ENCODE results near the gene NPIPA2. TPM values are rescaled to one million over a fixed set of nuclear protein-coding genes. Genes with fewer than 3 reads are reported as not detected.
"Not testable (repeated sequence)": the region's sequence is repeated elsewhere in the genome, so short reads cannot be mapped to it uniquely, and the experiment has no call there.

NPIPA2 gene
- total and polyA plus RNA-seq, 4 donors: 0.10 to 0.75 (median 0.20) TPM

DNA sequence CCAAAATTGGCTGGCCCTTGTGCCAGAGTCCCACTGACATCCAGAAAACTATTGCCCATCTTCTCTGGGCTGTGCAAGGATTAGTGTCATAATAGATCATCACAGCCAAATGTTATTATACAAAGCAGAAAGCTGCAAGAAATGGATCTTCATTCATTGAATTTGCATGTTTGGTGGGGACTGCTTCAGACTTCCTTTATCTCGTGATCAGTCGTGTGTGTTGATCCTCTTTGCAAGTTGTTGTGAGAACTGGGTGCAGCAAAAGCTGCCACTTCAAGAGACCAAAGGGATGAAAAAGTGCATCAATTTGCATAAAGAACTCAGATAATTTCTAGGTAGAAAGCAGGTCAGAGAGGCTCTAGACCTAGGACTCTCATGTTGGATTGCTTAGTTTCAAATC, 61.2 kb downstream of the NPIPA2 start:
- H3K4me3 ChIP-seq (ENCODE audit: low read depth in 1 of 3, low read length in 3 of 3); H3K36me3 ChIP-seq (ENCODE audit: control insufficient read depth in 4 of 4, insufficient read depth in 3 of 4, low read depth in 1 of 4, low read length in 3 of 4); H3K4me1 ChIP-seq (ENCODE audit: control insufficient read depth in 4 of 4, insufficient read depth in 4 of 4, low read length in 3 of 4); H3K9me3 ChIP-seq (ENCODE audit: control insufficient read depth in 4 of 4, low read length in 3 of 4); H3K27ac ChIP-seq (ENCODE audit: low read depth in 1 of 2, low read length in 2 of 2); DNase-seq (ENCODE audit: low spot score); H3K9ac ChIP-seq (ENCODE audit: low read depth in 1 of 2, low read length in 2 of 2); H3K27me3 ChIP-seq (ENCODE audit: control insufficient read depth in 4 of 4, insufficient read depth in 4 of 4, low read length in 3 of 4): not testable (repeated sequence)
- WGBS: no CpG with 5 or more reads among the region's 2 CpGs

DNA sequence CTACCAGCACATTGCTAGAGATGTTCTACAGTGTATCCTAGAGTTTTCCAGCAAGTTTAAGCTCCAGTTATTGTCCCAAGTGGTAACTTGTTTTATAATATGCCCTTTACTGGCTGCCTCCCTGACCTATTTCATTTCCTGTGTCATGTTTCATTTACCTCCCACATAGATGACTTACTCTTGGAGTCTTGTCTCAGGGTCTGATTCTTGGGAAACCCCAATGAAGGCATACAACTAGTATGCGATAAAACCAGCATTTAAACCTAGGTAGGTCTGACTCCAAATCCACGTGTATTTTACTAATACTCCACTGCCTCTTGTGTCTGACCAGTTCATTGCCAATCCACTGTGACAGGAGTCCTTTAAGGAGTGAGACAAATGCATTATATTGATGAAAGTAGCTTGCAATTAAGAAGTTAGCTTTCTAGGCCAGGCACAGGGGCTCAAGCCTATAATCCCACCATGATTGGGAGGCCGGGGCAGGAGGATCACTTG, 64.9 kb downstream of the NPIPA2 start:
- not testable (repeated sequence) for H3K9me3 ChIP-seq (ENCODE audit: control insufficient read depth in 4 of 4, low read length in 3 of 4); H3K27ac ChIP-seq (ENCODE audit: low read depth in 1 of 2, low read length in 2 of 2); H3K36me3 ChIP-seq (ENCODE audit: control insufficient read depth in 4 of 4, insufficient read depth in 3 of 4, low read depth in 1 of 4, low read length in 3 of 4); H3K27me3 ChIP-seq (ENCODE audit: control insufficient read depth in 4 of 4, insufficient read depth in 4 of 4, low read length in 3 of 4); DNase-seq (ENCODE audit: low spot score); H3K4me1 ChIP-seq (ENCODE audit: control insufficient read depth in 4 of 4, insufficient read depth in 4 of 4, low read length in 3 of 4); H3K9ac ChIP-seq (ENCODE audit: low read depth in 1 of 2, low read length in 2 of 2); H3K4me3 ChIP-seq (ENCODE audit: low read depth in 1 of 3, low read length in 3 of 3)
- WGBS: 87% methylated on average over 3 of the region's 3 CpGs

DNA sequence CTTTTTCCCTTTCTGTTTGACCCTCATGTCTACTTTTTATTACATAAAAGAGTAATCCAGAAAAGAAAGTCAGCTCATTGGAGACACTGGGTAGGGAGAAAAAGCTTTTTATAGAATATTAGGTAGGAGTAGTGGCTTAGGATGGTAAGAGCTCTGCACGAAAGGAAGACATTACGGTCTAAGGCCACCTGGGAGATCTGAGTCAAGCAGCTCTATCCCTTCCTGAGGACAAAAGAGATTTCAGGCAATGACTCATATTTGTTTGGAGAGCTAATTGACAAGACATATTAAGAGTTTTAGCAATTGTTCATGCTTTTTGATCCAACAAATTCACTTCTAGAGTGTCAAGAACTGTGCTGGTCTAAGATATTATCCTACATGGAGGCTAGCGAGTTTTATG, 71.6 kb downstream of the NPIPA2 start:
- H3K36me3 ChIP-seq (ENCODE audit: control insufficient read depth in 4 of 4, insufficient read depth in 3 of 4, low read depth in 1 of 4, low read length in 3 of 4); H3K9ac ChIP-seq (ENCODE audit: low read depth in 1 of 2, low read length in 2 of 2); DNase-seq (ENCODE audit: low spot score); H3K4me1 ChIP-seq (ENCODE audit: control insufficient read depth in 4 of 4, insufficient read depth in 4 of 4, low read length in 3 of 4); H3K27me3 ChIP-seq (ENCODE audit: control insufficient read depth in 4 of 4, insufficient read depth in 4 of 4, low read length in 3 of 4); H3K4me3 ChIP-seq (ENCODE audit: low read depth in 1 of 3, low read length in 3 of 3); H3K9me3 ChIP-seq (ENCODE audit: control insufficient read depth in 4 of 4, low read length in 3 of 4); H3K27ac ChIP-seq (ENCODE audit: low read depth in 1 of 2, low read length in 2 of 2): not testable (repeated sequence)
- WGBS: 96% methylated on average over 1 of the region's 3 CpGs

Other genes starting within 250 kb of the NPIPA2 start
- 10 to 100 TPM in 1 of 2 donors, 1 to 10 TPM in 1; 9.4 to 19.7 TPM for gene PARN, start 112.3 kb upstream of the NPIPA2 start, total RNA-seq
- 1 to 10 TPM; 7.9 to 10.0 TPM for gene PARN, start 112.3 kb upstream of the NPIPA2 start, polyA plus RNA-seq
- gene BFAR, start 109.6 kb upstream of the NPIPA2 start, total RNA-seq: 10 to 100 TPM; 24.1 to 24.7 TPM
- gene BFAR, start 109.6 kb upstream of the NPIPA2 start, polyA plus RNA-seq: 10 to 100 TPM; 13.3 to 16.5 TPM
- gene PLA2G10, start 48.2 kb upstream of the NPIPA2 start, total RNA-seq: not detected
- not detected for gene PLA2G10, start 48.2 kb upstream of the NPIPA2 start, polyA plus RNA-seq
- gene NPIPA3, start 39.1 kb upstream of the NPIPA2 start, total RNA-seq: under 1 TPM; 0.23 to 0.75 TPM
- gene NPIPA3, start 39.1 kb upstream of the NPIPA2 start, polyA plus RNA-seq: under 1 TPM in 1 of 2 donors, not detected in 1; 0.22 TPM
- 10 to 100 TPM; 29.8 to 46.9 TPM for gene NOMO1, start 91.2 kb downstream of the NPIPA2 start, total RNA-seq
- 10 to 100 TPM; 19.8 to 33.5 TPM for gene NOMO1, start 91.2 kb downstream of the NPIPA2 start, polyA plus RNA-seq
- 10 to 100 TPM; 19.8 to 43.4 TPM for gene NPIPA1, start 194.9 kb downstream of the NPIPA2 start, total RNA-seq
- 10 to 100 TPM; 10.3 to 17.6 TPM for gene NPIPA1, start 194.9 kb downstream of the NPIPA2 start, polyA plus RNA-seq
- gene PDXDC1, start 232.5 kb downstream of the NPIPA2 start, total RNA-seq: 100 to 1,000 TPM in 1 of 2 donors, 10 to 100 TPM in 1; 44.7 to 165 TPM
- 10 to 100 TPM; 52.4 to 63.7 TPM for gene PDXDC1, start 232.5 kb downstream of the NPIPA2 start, polyA plus RNA-seq

Measured in liver (tissue), 9 donors.